Smooth muscle cell of the brain vasculature (primary cell): ENCODE data around the gene SLC25A33.
"Not testable (repeated sequence)": the region's sequence is repeated elsewhere in the genome, so short reads cannot be mapped to it uniquely, and the experiment has no call there.

Source experiments
- DNase-seq: peaks from one replicate; pipeline ENCODE4 v3.0.0-alpha.2; 2012; ENCODE audit warnings: low read depth, low spot score

Gene SLC25A33

GRCh38 chr1:9621032-9621431 lies 81.8 kb downstream of the SLC25A33 start:
- DNase-seq: no peak

GRCh38 chr1:9624081-9624480 lies 84.8 kb downstream of the SLC25A33 start:
- DNase-seq: no peak

GRCh38 chr1:9625030-9625429 lies 85.8 kb downstream of the SLC25A33 start:
- DNase-seq: not testable (repeated sequence)

GRCh38 chr1:9626201-9626608 lies 86.9 kb downstream of the SLC25A33 start:
- no peak for DNase-seq

GRCh38 chr1:9628541-9629444 lies 89.5 kb downstream of the SLC25A33 start:
- no peak for DNase-seq

- no peak for DNase-seq
Measured at GRCh38 chr1:9629445-9630201, 90.4 kb downstream of the SLC25A33 start.

- no peak for DNase-seq
Measured at GRCh38 chr1:9630331-9631111, 91.3 kb downstream of the SLC25A33 start.

GRCh38 chr1:9631613-9632012 lies 92.3 kb downstream of the SLC25A33 start:
- no peak for DNase-seq

- no peak for DNase-seq
Measured at GRCh38 chr1:9633493-9633892, 94.2 kb downstream of the SLC25A33 start.

- DNase-seq: no peak
Measured at GRCh38 chr1:9634582-9634981, 95.3 kb downstream of the SLC25A33 start.
